Gastrocnemius medialis (tissue), 4 donors: ENCODE measurements around the gene ACSS1. TPM values are rescaled to one million over a fixed set of nuclear protein-coding genes. Genes with fewer than 3 reads are reported as not detected.
A peak's percentile ranks its signal among the peaks of the same experiment; 100 is the strongest.

Experiments
- ATAC-seq, 2 donors: fragments of 150-250 bp; one replicate each; pipeline ENCODE4 v1.9.1; 2016
- DNase-seq, 2 donors: peaks; one replicate each; pipeline ENCODE4 v3.0.0-alpha.2; 2019
- H3K27ac ChIP-seq, 4 donors: fragments of 200-600 bp; sonication (generic); 1 replicate in 1 of 4; 2 replicates in 3 of 4; pipeline ENCODE4 v1.5.1; 2016 to 2018; ENCODE audit warnings: mild to moderate bottlenecking in 2 of 4, moderate library complexity in 1 of 4
- H3K27me3 ChIP-seq, 3 donors: fragments of 200-600 bp; sonication (generic) in 2 of 3; 1 replicate in 1 of 3; 2 replicates in 2 of 3; pipeline versions ENCODE4 v1.5.1 to v1.6.0; 2016 to 2019; ENCODE audit warnings: mild to moderate bottlenecking in 1 of 3, moderate library complexity in 1 of 3
- H3K36me3 ChIP-seq, 2 donors: fragments of 200-600 bp; sonication (generic) in 1 of 2; one replicate each; pipeline ENCODE4 v1.5.1; 2017 to 2018
- H3K4me1 ChIP-seq, 2 donors: fragments of 200-600 bp; sonication (generic) in 1 of 2; one replicate each; pipeline ENCODE4 v1.5.1; 2016 to 2017; ENCODE audit warnings: mild to moderate bottlenecking in 2 of 2
- H3K4me3 ChIP-seq, 4 donors: fragments of 200-600 bp; sonication (generic) in 3 of 4; 1 replicate in 1 of 4; 2 replicates in 3 of 4; pipeline ENCODE4 v1.5.1; 2016 to 2019; ENCODE audit warnings: mild to moderate bottlenecking in 2 of 4
- H3K9me3 ChIP-seq, 3 donors: fragments of 200-600 bp; sonication (generic) in 2 of 3; 1 replicate in 1 of 3; 2 replicates in 2 of 3; pipeline ENCODE4 v1.5.1; 2016 to 2019
- CTCF ChIP-seq, 5 experiments: fragments of 450-650 bp in 3 of 5; fragments of 200-600 bp in 2 of 5; sonication (generic) in 2 of 5; IDR thresholded peaks in 4 of 5; conservative IDR thresholded peaks in 1 of 5; 1 replicate in 4 of 5; 2 replicates in 1 of 5; pipeline ENCODE4 v1.5.1; 2016 to 2019; ENCODE audit warnings: antibody characterized with exemption in 5 of 5, mild to moderate bottlenecking in 3 of 5, moderate library complexity in 3 of 5
- POLR2A ChIP-seq, 2 donors: fragments of 450-650 bp; IDR thresholded peaks; one replicate each; pipeline ENCODE4 v1.6.1; 2017; ENCODE audit warnings: antibody characterized with exemption in 2 of 2, mild to moderate bottlenecking in 2 of 2, moderate library complexity in 2 of 2
- in situ Hi-C, 4 donors: fragments of 200-750 bp; cut with MboI; loops; one replicate each; pipeline versions ENCODE4 v1.15.0 to v1.8.0; 2017; ENCODE audit warnings: low sequenced_read_pairs in 4 of 4
- intact Hi-C: fragments of 100-400 bp; cut with DNase I; formaldehyde crosslinking; loops from one replicate; pipeline ENCODE4 v1.15.1; 2023; ENCODE audit warnings: low total_unique reads
- total RNA-seq, 4 donors: library from RNA; depleted of rRNA; stranded (reverse); fragments of >200 nt; gene quantifications; one replicate each; pipeline versions ENCODE4 v1.1.0 to v1.2.3, GENCODE V29; 2016

Gene ACSS1
- total RNA-seq, 4 donors from 2014 or later = 11.4 to 84.6 (median 11.8) TPM

DNA sequence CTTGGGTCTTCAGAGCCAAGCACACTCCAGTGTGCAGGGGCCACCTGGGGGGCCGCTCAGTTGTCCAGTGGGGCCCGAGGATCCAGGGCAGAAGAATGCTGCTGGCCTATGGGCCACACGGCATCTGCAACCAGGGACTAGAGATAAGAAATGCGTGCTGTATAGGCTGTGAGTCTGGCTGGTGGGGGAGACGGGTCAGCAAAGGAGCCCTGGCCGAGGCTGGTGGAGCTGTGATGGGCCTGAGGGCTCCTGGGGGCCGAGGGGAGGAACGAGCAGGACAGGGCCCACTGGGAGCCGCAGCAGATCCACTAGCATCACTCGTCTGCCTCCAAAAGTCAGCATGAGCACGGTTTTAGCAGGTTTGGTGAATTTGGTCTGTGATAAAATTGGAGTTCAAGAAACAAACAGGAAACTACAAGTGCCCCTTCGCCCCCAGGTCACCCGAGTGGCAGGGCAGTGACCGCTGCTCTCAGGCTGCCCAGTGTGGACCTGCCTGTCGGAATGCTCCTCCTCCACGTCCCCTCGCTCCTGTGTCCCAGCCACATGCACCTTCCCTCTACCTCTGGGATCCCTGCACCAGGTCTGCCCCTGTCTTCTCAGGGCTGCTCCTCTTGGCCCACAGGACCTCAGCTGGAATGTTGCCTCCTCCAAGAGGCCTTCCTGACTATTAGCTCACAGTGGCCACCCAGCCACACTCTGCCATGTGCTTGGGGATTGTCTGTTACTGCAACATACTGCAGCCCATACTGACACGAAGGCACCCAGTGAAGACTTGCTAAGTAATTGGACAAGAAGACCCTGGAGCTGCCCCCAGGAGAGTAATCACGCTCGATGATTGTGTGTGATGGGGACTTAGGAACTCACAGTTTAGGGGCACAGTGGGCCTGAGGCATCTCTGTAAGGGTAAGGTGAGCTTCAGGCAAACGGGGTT is 10.9 kb downstream of the ACSS1 start:
- DNase-seq = peak in 1 of 2 donors; percentile 12
- ATAC-seq = no peak
- H3K9me3 ChIP-seq = no peaks in the 10 kb centered on the region
- H3K4me1 ChIP-seq = peaks cover 94 to 100% of the 10 kb centered on the region in 2 donors
- in situ Hi-C loops (no loop called here), intact Hi-C loops (no loop called here)
- H3K4me3 ChIP-seq = no peak overlapping the region
- no peak for TF ChIP-seq CTCF (IDR thresholded peaks at IDR 0.05 in 4 of 5, conservative IDR thresholded peaks at IDR 0.05 in 1 of 5)
- TF ChIP-seq POLR2A (IDR thresholded peaks at IDR 0.05) = no peak
- no peaks in the 10 kb centered on the region for H3K36me3 ChIP-seq
- H3K27ac ChIP-seq = peak overlapping the region; percentile 92 to 95 (median 95)
- H3K27me3 ChIP-seq = no peaks in the 10 kb centered on the region

DNA sequence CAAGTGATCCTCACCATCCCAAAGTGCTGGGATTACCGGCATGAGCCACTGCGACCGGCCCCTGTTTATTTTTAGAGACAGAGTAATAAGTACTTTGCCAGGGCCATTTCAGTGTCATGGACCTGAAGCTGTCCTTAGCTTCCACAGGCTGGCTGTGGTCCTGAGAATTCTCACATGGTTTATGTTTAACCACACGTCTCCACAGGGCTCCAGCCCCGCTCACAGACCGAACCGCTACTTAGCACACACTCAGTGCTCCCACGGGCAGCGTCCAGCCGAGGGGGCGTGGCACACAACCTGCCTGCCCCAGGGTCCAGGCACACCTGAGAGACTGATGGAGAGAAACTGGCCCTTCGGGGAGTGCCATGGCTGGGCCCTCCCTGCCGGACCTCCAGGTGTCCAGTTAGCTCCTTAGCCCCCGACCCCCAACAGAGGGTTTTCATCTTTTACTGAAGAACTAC is 11.7 kb downstream of the ACSS1 start:
- DNase-seq = peak; percentile 90 to 94
- peak; percentile 76 to 80 for ATAC-seq

GRCh38 chr20:25045343-25045712 is 12.6 kb downstream of the ACSS1 start:
- intact Hi-C loops (no loop called here), in situ Hi-C loops (no loop called here)
- Histone ChIP-seq H3K4me1 (peaks cover 96 to 100% of the 10 kb centered on the region in 2 donors), H3K4me3 (no peak overlapping the region), H3K36me3 (no peaks in the 10 kb centered on the region), H3K27ac (peak overlapping the region; percentile 92 to 95 (median 95)), H3K9me3 (no peaks in the 10 kb centered on the region), H3K27me3 (no peaks in the 10 kb centered on the region)
- DNase-seq (peak in 1 of 2 donors; percentile 59), ATAC-seq (no peak)
- TF ChIP-seq POLR2A (IDR thresholded peaks at IDR 0.05) (no peak), CTCF (IDR thresholded peaks at IDR 0.05 in 4 of 5, conservative IDR thresholded peaks at IDR 0.05 in 1 of 5) (no peak)

More for the DNA sequence above, 11.7 kb downstream of the ACSS1 start:
- H3K9me3 ChIP-seq = no peaks in the 10 kb centered on the region
- TF ChIP-seq CTCF (IDR thresholded peaks at IDR 0.05 in 4 of 5, conservative IDR thresholded peaks at IDR 0.05 in 1 of 5) (no peak), POLR2A (IDR thresholded peaks at IDR 0.05) (peak in 1 of 2 donors; percentile 30)
- no peak overlapping the region for H3K4me3 ChIP-seq
- H3K27ac ChIP-seq = peak overlapping the region; percentile 92 to 95 (median 95)
- H3K36me3 ChIP-seq = no peaks in the 10 kb centered on the region
- intact Hi-C loops = no loop called here
- H3K4me1 ChIP-seq = peaks cover 94 to 100% of the 10 kb centered on the region in 2 donors
- in situ Hi-C loops = no loop called here
- H3K27me3 ChIP-seq = no peaks in the 10 kb centered on the region

DNA sequence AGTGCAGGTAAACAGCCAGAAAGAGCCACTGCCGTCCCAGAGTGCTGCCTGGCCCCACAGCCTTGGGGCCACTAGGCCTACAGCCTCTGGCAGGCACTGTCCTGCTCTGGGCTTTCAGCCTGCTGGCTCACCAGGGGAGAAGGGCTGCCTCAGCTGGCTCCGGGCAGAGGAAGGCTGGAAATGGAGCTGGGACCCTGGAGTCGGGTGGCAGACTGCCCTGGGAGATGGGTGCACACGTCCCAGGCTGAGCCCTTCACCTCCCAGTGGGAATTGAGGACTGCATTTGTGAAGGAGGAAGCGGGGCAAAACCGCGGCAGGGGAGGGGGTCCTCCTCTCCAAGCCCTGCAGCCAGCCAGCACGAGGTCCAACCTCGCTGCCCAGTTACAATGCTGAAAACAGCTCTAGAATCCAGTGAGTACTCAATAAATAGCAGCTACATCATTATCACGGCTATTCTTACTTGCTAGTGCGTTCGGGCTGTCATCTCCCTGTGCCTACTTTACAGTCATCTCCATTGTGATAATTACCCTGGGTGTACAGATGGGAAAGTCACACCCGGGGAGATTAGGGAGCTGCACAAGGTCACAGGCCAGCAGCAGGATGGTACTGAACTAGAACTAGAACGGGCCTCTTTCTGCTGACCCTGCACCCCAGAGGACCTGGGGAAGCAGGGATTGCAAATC is 13.1 kb downstream of the ACSS1 start:
- TF ChIP-seq CTCF (IDR thresholded peaks at IDR 0.05 in 4 of 5, conservative IDR thresholded peaks at IDR 0.05 in 1 of 5) = no peak
- TF ChIP-seq POLR2A (IDR thresholded peaks at IDR 0.05) = peak; percentile 19 to 23
- peak in 1 of 2 donors; percentile 78 for DNase-seq
- peak; percentile 6 to 10 for ATAC-seq
- intact Hi-C loops = loop anchor here (5.0 kb wide), 1 partner anchor 1898 kb away; no protein-coding TSS in a partner anchor
- H3K27ac ChIP-seq = peak overlapping the region; percentile 92 to 95 (median 95)
- no peaks in the 10 kb centered on the region for H3K27me3 ChIP-seq
- no peaks in the 10 kb centered on the region for H3K9me3 ChIP-seq
- H3K4me1 ChIP-seq = peaks cover 96 to 100% of the 10 kb centered on the region in 2 donors
- H3K36me3 ChIP-seq = no peaks in the 10 kb centered on the region
- H3K4me3 ChIP-seq = no peak overlapping the region
- in situ Hi-C loops = no loop called here
